Measurements from ENCODE around the gene RBM17.

GRCh38 chr10:6088721-6089333, at the start of gene RBM17:
- no peak for TF ChIP-seq CREB1 (CRISPR knock-in tag; IDR thresholded peaks at IDR 0.05)
- TF ChIP-seq, protein P1, sequence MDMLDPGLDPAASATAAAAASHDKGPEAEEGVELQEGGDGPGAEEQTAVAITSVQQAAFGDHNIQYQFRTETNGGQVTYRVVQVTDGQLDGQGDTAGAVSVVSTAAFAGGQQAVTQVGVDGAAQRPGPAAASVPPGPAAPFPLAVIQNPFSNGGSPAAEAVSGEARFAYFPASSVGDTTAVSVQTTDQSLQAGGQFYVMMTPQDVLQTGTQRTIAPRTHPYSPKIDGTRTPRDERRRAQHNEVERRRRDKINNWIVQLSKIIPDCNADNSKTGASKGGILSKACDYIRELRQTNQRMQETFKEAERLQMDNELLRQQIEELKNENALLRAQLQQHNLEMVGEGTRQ (CRISPR knock-in tag; IDR thresholded peaks at IDR 0.05), result 0 out of 2 replicates have a peak, but pooled peaks have one; percentile 13
- TF ChIP-seq CTCF (IDR thresholded peaks at IDR 0.05), result peak; percentile 99
- 0 out of 2 replicates have a peak, but pooled peaks have one; percentile 43 for TF ChIP-seq ZNF416 (CRISPR knock-in tag; IDR thresholded peaks at IDR 0.05)
- TF ChIP-seq NFE2L1 (CRISPR knock-in tag; IDR thresholded peaks at IDR 0.05), result 0 out of 2 replicates have a peak, but pooled peaks have one; percentile 35
- TF ChIP-seq HMGXB4 (CRISPR knock-in tag; IDR thresholded peaks at IDR 0.05), result peak; percentile 95
- TF ChIP-seq CBFB (CRISPR knock-in tag; IDR thresholded peaks at IDR 0.05; ENCODE audit: low read depth), result peak; percentile 64; the same call in 1 of the 2 replicates
- TF ChIP-seq, protein P2, sequence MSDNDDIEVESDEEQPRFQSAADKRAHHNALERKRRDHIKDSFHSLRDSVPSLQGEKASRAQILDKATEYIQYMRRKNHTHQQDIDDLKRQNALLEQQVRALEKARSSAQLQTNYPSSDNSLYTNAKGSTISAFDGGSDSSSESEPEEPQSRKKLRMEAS (CRISPR knock-in tag; IDR thresholded peaks at IDR 0.05), result no peak
- TF ChIP-seq CDX4 (CRISPR knock-in tag; IDR thresholded peaks at IDR 0.05; ENCODE audit: borderline replicate concordance), result no peak
